Activated T-cell treated with anti-CD3 and anti-CD28 coated beads, Interleukin-2, amount 50 U/mL, for 48 hours (primary cell): ENCODE measurements around the gene BEST4.
"Not testable (repeated sequence)": the region's sequence is repeated elsewhere in the genome, so short reads cannot be mapped to it uniquely, and the experiment has no call there.

ENCODE experiments used
- DNase-seq, 2 experiments: peaks; one replicate each; pipeline ENCODE4 v3.0.0-alpha.2; 2020

BEST4 gene

GRCh38 chr1:44776730-44777068 lies 11.3 kb downstream of the BEST4 start:
- DNase-seq = peak in 1 of 2 experiments; percentile 46

- peak; percentile 49 to 58 for DNase-seq
These were observed 11.8 kb downstream of the BEST4 start for GRCh38 chr1:44775930-44776729.

- DNase-seq = peak; percentile 92 to 93
These were observed 12.7 kb downstream of the BEST4 start, which contains the start of gene RPS8 for GRCh38 chr1:44775078-44775929. TSS of gene RPS8 (plus strand) at chr1:44775540. CDS start at chr1:44775597, 57 bp downstream.

GRCh38 chr1:44766421-44766820 lies 21.5 kb downstream of the BEST4 start:
- DNase-seq = not testable (repeated sequence)

GRCh38 chr1:44760876-44761275 lies 27.1 kb downstream of the BEST4 start:
- DNase-seq = no peak

GRCh38 chr1:44759077-44759476 lies 28.9 kb downstream of the BEST4 start:
- DNase-seq = no peak

GRCh38 chr1:44757420-44757819 lies 30.6 kb downstream of the BEST4 start:
- no peak for DNase-seq

GRCh38 chr1:44747878-44748277 lies 40.1 kb downstream of the BEST4 start:
- no peak for DNase-seq

GRCh38 chr1:44743211-44743610 lies 44.8 kb downstream of the BEST4 start:
- no peak for DNase-seq

- DNase-seq = no peak
These were observed 47.8 kb downstream of the BEST4 start for GRCh38 chr1:44740179-44740617.

GRCh38 chr1:44739307-44740178 lies 48.4 kb downstream of the BEST4 start, which contains the start of gene KIF2C:
TSS of gene KIF2C (plus strand) at chr1:44739837. CDS start at chr1:44739933, 96 bp downstream.
- DNase-seq = peak; percentile 99

GRCh38 chr1:44738953-44739306 lies 49.0 kb downstream of the BEST4 start:
- not testable (repeated sequence) for DNase-seq

GRCh38 chr1:44735992-44736391 lies 52.0 kb downstream of the BEST4 start:
- no peak for DNase-seq

- no peak for DNase-seq
These were observed 54.2 kb downstream of the BEST4 start for GRCh38 chr1:44733784-44734183.
